Osteoblast (primary cell): ENCODE results near the gene TM7SF2. TPM values are rescaled to one million over a fixed set of nuclear protein-coding genes. Genes with fewer than 3 reads are reported as not detected.

Source experiments
- DNase-seq: peaks from one replicate; pipeline ENCODE4 v3.0.0; 2011; ENCODE audit warnings: low spot score, mixed read lengths; ENCODE audit not compliant: insufficient read length; ENCODE audit errors: missing footprints
- H2AFZ ChIP-seq: 2 replicates; pipeline ENCODE4 v1.6.0; 2011; ENCODE audit warnings: mild to moderate bottlenecking, low read length
- H3K27ac ChIP-seq: 2 replicates; pipeline ENCODE4 v1.5.1; 2011; ENCODE audit warnings: mild to moderate bottlenecking, low read depth, low read length, moderate library complexity
- H3K27me3 ChIP-seq: 2 replicates; pipeline ENCODE4 v1.6.0; 2012; ENCODE audit warnings: mild to moderate bottlenecking, control low read depth, inconsistent platforms, low read length, moderate library complexity; ENCODE audit not compliant: insufficient read depth
- H3K36me3 ChIP-seq: 2 replicates; pipeline ENCODE4 v1.5.1; 2011; ENCODE audit warnings: mild to moderate bottlenecking, low read length, control low read depth, moderate library complexity; ENCODE audit not compliant: insufficient read depth
- H3K4me1 ChIP-seq: 2 replicates; pipeline ENCODE4 v1.5.1; 2011; ENCODE audit warnings: mild to moderate bottlenecking, low read length, control low read depth, moderate library complexity; ENCODE audit not compliant: insufficient read depth
- H3K4me2 ChIP-seq: 2 replicates; pipeline ENCODE4 v1.6.0; 2011; ENCODE audit warnings: mild to moderate bottlenecking, low read length; ENCODE audit not compliant: insufficient read depth
- H3K4me3 ChIP-seq: fragments of 200-600 bp; sonication (generic); 3 replicates; pipeline ENCODE4 v1.5.1; 2012; ENCODE audit warnings: mild to moderate bottlenecking, low read length, inconsistent platforms; ENCODE audit not compliant: insufficient read depth
- H3K79me2 ChIP-seq: 2 replicates; pipeline ENCODE4 v1.6.0; 2012; ENCODE audit warnings: mild to moderate bottlenecking, low read length, control low read depth, inconsistent platforms; ENCODE audit not compliant: insufficient read depth
- H3K9me3 ChIP-seq: 2 replicates; pipeline ENCODE4 v1.5.1; 2011; ENCODE audit warnings: low read depth, low read length, control low read depth
- H4K20me1 ChIP-seq: 2 replicates; pipeline ENCODE4 v1.6.0; 2012; ENCODE audit warnings: mild to moderate bottlenecking, low read length, control low read depth; ENCODE audit not compliant: insufficient read depth
- total RNA-seq: library from RNA; depleted of rRNA; stranded (reverse); fragments of >200 nt; gene quantifications from 2 replicates; pipeline ENCODE4 v1.2.3, GENCODE V29; 2012
- TF ChIP-seq, protein P1 (sequence below): IDR thresholded peaks from 2 replicates; pipeline ENCODE4 v1.5.1; 2011; ENCODE audit warnings: mild to moderate bottlenecking, low read depth, low read length, moderate library complexity; ENCODE audit errors: extremely low read depth

The TM7SF2 gene
- total RNA-seq, 1 donor = 10.1 TPM

DNA sequence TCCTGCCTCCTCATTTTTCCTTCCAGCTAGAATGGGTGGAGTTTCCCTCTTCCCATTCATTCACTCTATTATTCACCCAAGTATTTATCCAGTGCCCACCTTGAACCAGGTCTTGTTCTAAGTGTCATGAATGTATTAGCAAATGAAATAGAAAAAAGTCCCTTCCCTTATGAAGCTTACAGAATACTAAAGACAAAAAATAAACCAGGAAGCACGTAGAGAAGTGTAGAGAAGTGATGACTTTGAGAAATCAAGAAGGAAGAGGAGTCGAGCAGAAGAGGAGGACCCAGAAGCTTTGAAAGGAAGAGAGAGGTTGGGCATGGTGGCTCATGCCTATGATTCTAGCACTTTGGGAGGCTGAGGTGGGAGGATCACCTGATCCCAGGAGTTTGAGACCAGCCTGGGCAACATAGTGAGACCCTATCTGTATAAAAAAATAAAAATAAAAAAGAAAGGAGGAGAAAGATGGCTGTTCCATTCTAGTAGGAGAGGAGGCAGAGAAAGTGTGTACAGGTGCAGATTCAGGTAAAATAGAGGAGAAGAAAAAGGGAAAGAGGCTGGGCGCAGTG is 39.7 kb downstream of the TM7SF2 start:
- Histone ChIP-seq H3K27me3 (no peaks in the 10 kb centered on the region), H2AFZ (no peak overlapping the region), H3K36me3 (no peaks in the 10 kb centered on the region), H3K4me1 (peaks cover 21% of the 10 kb centered on the region), H3K9me3 (no peaks in the 10 kb centered on the region), H3K4me2 (no peak overlapping the region), H3K27ac (no peak overlapping the region), H4K20me1 (no peaks in the 10 kb centered on the region), H3K4me3 (no peak overlapping the region), H3K79me2 (no peaks in the 10 kb centered on the region)
- DNase-seq = no peak
- TF ChIP-seq, protein P1, sequence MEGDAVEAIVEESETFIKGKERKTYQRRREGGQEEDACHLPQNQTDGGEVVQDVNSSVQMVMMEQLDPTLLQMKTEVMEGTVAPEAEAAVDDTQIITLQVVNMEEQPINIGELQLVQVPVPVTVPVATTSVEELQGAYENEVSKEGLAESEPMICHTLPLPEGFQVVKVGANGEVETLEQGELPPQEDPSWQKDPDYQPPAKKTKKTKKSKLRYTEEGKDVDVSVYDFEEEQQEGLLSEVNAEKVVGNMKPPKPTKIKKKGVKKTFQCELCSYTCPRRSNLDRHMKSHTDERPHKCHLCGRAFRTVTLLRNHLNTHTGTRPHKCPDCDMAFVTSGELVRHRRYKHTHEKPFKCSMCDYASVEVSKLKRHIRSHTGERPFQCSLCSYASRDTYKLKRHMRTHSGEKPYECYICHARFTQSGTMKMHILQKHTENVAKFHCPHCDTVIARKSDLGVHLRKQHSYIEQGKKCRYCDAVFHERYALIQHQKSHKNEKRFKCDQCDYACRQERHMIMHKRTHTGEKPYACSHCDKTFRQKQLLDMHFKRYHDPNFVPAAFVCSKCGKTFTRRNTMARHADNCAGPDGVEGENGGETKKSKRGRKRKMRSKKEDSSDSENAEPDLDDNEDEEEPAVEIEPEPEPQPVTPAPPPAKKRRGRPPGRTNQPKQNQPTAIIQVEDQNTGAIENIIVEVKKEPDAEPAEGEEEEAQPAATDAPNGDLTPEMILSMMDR = no peak

DNA sequence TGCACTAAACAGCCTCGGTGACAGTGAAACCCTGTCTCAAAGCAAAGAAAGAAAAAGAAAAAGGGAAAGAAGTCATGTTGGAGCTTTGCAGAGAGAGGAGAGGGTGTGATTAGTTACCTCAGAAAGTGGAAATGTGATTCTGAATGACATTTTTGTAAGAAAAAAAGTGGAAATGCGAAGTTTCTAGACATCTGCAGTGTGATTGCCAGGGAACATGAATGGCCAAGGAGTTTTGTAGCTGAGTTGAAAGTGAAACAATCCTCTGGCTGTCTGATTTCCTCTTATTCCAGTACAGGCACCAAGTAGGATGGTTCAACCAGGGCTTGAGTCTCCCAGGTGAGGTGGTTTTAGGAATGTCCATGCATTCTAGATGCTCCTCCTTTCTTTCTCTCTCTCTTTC is 40.5 kb downstream of the TM7SF2 start:
- TF ChIP-seq, protein P1 = no peak
- no peak overlapping the region for H3K4me3 ChIP-seq
- H3K4me2 ChIP-seq = peak overlapping the region; percentile 28
- no peak overlapping the region for H3K27ac ChIP-seq
- H3K36me3 ChIP-seq = no peaks in the 10 kb centered on the region
- no peaks in the 10 kb centered on the region for H3K9me3 ChIP-seq
- no peaks in the 10 kb centered on the region for H3K27me3 ChIP-seq
- no peaks in the 10 kb centered on the region for H4K20me1 ChIP-seq
- H2AFZ ChIP-seq = peak overlapping the region; percentile 22
- DNase-seq = no peak
- peaks cover 21% of the 10 kb centered on the region for H3K4me1 ChIP-seq
- no peaks in the 10 kb centered on the region for H3K79me2 ChIP-seq

DNA sequence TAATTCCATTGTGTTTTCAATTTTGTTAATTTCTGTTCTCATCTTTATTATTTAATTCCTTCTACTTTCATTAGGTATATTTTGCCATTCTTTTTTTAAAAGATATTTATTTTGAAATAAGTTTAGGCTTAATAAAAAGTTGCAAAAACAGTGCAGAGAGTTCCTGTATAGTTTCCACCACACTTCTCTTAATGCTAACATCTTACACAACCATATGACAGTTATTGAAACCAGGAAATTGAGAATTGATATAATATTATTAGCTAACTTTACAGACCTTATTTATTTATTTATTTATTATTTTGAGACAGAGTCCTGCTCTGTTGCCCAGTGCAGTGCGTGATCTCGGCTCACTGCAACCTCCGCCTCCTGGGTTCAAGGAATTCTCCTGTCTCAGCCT is 44.6 kb downstream of the TM7SF2 start:
- TF ChIP-seq, protein P1 = no peak
- H3K79me2 ChIP-seq = no peaks in the 10 kb centered on the region

DNA sequence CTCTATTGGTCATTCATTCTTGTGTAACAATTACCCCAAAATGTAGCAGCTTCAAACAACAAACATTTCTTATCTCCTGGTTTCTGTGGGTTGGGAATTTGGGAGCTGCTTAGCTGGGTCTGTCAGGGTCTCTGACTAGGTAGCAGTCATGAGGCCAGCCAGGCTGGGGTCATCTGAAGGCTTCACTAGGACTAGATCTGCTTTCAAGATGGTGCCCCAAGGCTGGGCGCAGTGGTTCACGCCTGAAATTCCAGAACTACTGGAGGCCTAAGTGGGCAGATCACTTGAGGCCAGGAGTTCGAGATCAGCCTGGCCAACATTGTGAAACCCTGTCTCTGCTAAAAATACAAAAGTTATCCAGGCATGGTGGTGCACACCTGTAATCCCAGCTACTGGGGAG is 45.3 kb downstream of the TM7SF2 start:
- Histone ChIP-seq H3K4me1 (peaks cover 6% of the 10 kb centered on the region), H3K36me3 (no peaks in the 10 kb centered on the region), H3K27me3 (no peaks in the 10 kb centered on the region), H3K27ac (no peak overlapping the region), H3K4me3 (no peak overlapping the region), H3K79me2 (no peaks in the 10 kb centered on the region), H3K9me3 (no peaks in the 10 kb centered on the region), H3K4me2 (no peak overlapping the region), H4K20me1 (no peaks in the 10 kb centered on the region), H2AFZ (no peak overlapping the region)
- TF ChIP-seq, protein P1 = no peak
- no peak for DNase-seq

More for the DNA sequence above, 44.6 kb downstream of the TM7SF2 start:
- Histone ChIP-seq H3K4me2 (no peak overlapping the region), H4K20me1 (no peaks in the 10 kb centered on the region), H2AFZ (no peak overlapping the region), H3K27me3 (no peaks in the 10 kb centered on the region), H3K27ac (no peak overlapping the region), H3K4me1 (peaks cover 6% of the 10 kb centered on the region), H3K36me3 (no peaks in the 10 kb centered on the region), H3K9me3 (no peaks in the 10 kb centered on the region), H3K4me3 (no peak overlapping the region)
- DNase-seq = no peak
